Endothelial cell (in vitro differentiated cells): ENCODE results near the gene TBC1D1. TPM values are rescaled to one million over a fixed set of nuclear protein-coding genes. Genes with fewer than 3 reads are reported as not detected.

Source experiments
- DNase-seq: peaks from one replicate; pipeline ENCODE4 v3.0.0; 2021; ENCODE audit warnings: low spot score
- H3K27ac Mint-ChIP-seq: one replicate; pipeline ENCODE4 v1.8.0; 2021; ENCODE audit warnings: mixed read lengths, inconsistent platforms; ENCODE audit not compliant: unreplicated experiment
- H3K27me3 Mint-ChIP-seq: one replicate; pipeline ENCODE4 v1.8.0; 2021; ENCODE audit warnings: mild to moderate bottlenecking, moderate library complexity, mixed read lengths, inconsistent platforms; ENCODE audit not compliant: unreplicated experiment
- H3K36me3 Mint-ChIP-seq: one replicate; pipeline ENCODE4 v1.8.0; 2021; ENCODE audit warnings: mild to moderate bottlenecking, low read depth, mixed read lengths, inconsistent platforms; ENCODE audit not compliant: unreplicated experiment
- H3K4me1 Mint-ChIP-seq: one replicate; pipeline ENCODE4 v1.8.0; 2021; ENCODE audit warnings: mild to moderate bottlenecking, mixed read lengths, inconsistent platforms; ENCODE audit not compliant: unreplicated experiment
- H3K4me3 Mint-ChIP-seq: one replicate; pipeline ENCODE4 v1.8.0; 2021; ENCODE audit warnings: mild to moderate bottlenecking, mixed read lengths, inconsistent platforms; ENCODE audit not compliant: unreplicated experiment
- H3K9me3 Mint-ChIP-seq: one replicate; pipeline ENCODE4 v1.8.0; 2021; ENCODE audit warnings: mixed read lengths, inconsistent platforms; ENCODE audit not compliant: unreplicated experiment
- total RNA-seq: library from RNA; stranded (reverse); fragmentation: NEBNext Ultra II Directional; extraction: Animal tissue kit (Norgen Biotek cat#: 25700); gene quantifications from one replicate; pipeline ENCODE4 v1.2.1, GENCODE V29; 2021; ENCODE audit not compliant: unreplicated experiment
- TF ChIP-seq, protein P1 (sequence below): fragments of 200-600 bp; sonication (generic); IDR thresholded peaks from one replicate; pipeline ENCODE4 v1.5.0; 2021; ENCODE audit warnings: antibody characterized with exemption; ENCODE audit not compliant: unreplicated experiment

The TBC1D1 gene
- total RNA-seq, 1 donor from 2014 or later = 139 TPM

DNA sequence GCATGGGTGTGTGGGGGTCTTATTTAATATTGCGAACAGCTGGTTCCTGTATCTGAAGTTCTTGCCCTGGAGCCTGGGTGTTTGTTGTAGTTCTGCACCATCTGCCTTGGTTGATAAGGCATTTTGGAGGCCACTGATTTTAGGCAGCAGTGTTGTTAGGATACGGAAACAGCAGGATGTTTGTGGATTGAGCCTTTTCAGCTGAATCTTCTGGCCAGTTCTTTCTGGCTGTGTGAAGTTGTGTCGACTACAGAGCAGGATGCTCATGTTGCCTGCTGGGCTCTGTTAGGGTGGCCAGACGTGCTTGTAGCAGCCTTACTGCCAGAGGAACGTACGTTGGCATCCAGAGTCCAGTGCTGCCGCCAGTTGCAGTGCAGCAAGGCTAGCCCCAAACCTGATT, 203.5 kb downstream of the TBC1D1 start:
- TF ChIP-seq, protein P1, sequence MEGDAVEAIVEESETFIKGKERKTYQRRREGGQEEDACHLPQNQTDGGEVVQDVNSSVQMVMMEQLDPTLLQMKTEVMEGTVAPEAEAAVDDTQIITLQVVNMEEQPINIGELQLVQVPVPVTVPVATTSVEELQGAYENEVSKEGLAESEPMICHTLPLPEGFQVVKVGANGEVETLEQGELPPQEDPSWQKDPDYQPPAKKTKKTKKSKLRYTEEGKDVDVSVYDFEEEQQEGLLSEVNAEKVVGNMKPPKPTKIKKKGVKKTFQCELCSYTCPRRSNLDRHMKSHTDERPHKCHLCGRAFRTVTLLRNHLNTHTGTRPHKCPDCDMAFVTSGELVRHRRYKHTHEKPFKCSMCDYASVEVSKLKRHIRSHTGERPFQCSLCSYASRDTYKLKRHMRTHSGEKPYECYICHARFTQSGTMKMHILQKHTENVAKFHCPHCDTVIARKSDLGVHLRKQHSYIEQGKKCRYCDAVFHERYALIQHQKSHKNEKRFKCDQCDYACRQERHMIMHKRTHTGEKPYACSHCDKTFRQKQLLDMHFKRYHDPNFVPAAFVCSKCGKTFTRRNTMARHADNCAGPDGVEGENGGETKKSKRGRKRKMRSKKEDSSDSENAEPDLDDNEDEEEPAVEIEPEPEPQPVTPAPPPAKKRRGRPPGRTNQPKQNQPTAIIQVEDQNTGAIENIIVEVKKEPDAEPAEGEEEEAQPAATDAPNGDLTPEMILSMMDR = no peak
- H3K27ac Mint-ChIP-seq = peak overlapping the region; percentile 98
- H3K4me3 Mint-ChIP-seq = peak overlapping the region; percentile 59
- peak; percentile 51 for DNase-seq
- no peaks in the 10 kb centered on the region for H3K9me3 Mint-ChIP-seq
- H3K27me3 Mint-ChIP-seq = no peaks in the 10 kb centered on the region
- H3K4me1 Mint-ChIP-seq = peaks cover 23% of the 10 kb centered on the region
- H3K36me3 Mint-ChIP-seq = peaks cover 17% of the 10 kb centered on the region

DNA sequence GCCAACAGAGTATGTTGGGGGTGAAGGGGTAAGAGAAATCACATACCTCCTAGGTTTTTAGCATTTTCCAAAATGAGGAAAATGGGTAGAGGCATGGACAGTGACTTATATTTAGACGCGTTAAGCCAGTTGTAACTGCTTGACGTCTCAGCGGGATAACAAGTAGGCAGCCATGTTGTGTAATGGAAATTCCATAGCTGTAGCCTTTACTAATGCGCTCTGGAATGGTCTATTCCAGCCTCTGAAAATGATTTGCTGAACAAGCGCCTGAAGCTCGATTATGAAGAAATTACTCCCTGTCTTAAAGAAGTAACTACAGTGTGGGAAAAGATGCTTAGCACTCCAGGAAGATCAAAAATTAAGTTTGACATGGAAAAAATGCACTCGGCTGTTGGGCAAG, 204.8 kb downstream of the TBC1D1 start:
- Mint-ChIP-seq H3K9me3 (no peaks in the 10 kb centered on the region), H3K4me1 (peaks cover 23% of the 10 kb centered on the region), H3K27ac (peak overlapping the region; percentile 98), H3K4me3 (no peak overlapping the region), H3K36me3 (peaks cover 17% of the 10 kb centered on the region), H3K27me3 (no peaks in the 10 kb centered on the region)
- no peak for DNase-seq
- TF ChIP-seq, protein P1 = no peak

DNA sequence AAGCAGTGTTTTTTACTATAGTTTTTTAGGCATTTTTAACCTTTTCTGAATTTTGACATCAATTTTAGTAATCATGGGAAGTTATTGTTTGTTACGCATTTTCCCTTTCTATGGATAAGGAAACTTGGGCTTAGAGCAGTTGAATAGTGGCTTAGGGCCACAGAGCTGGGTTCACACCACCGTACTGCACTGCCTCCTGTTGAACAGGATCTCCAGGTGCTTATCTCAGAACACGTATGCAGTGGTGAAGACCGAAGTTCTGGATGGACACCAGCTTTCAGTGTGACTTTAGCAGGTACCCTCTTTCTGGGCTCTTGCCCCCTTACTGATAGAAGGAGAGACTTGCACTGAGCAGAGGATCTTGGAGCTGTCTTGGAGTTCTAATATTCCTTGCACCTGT, 206.9 kb downstream of the TBC1D1 start:
- H3K27me3 Mint-ChIP-seq = no peaks in the 10 kb centered on the region

DNA sequence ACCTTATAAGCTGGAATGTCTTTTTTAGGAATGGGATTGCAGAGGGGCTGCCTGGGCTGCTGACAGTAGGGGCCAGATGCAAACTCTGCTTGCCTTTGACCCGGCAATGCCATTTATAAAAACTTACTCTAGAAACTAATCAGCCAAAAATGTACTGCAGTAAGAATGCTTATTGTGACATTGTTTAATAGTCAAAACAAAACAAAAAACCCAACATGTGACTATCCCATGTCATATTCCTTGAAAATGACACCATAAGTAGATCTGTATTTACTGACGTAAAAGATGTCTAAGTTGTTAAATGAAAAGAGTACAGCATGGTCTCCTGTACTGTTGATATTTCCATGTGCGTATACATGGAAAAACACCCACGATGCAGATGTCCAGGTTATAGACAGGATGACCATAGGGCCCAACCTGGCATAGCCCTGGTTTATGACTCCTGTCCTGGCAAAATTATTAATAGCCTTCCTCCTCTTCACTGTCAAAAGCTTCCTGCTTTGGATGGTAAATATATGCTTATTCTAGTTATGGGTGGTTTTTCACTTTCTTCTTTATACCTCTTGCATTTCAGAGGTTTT, 208.2 kb downstream of the TBC1D1 start:
- TF ChIP-seq, protein P1 = no peak
- H3K9me3 Mint-ChIP-seq = no peaks in the 10 kb centered on the region
- H3K27me3 Mint-ChIP-seq = no peaks in the 10 kb centered on the region
- peaks cover 18% of the 10 kb centered on the region for H3K4me1 Mint-ChIP-seq
- H3K36me3 Mint-ChIP-seq = peaks cover 18% of the 10 kb centered on the region
- no peak overlapping the region for H3K27ac Mint-ChIP-seq
- no peak for DNase-seq
- H3K4me3 Mint-ChIP-seq = no peak overlapping the region

More for the DNA sequence above, 206.9 kb downstream of the TBC1D1 start:
- Mint-ChIP-seq H3K4me3 (no peak overlapping the region), H3K36me3 (peaks cover 11% of the 10 kb centered on the region), H3K9me3 (no peaks in the 10 kb centered on the region), H3K27ac (no peak overlapping the region), H3K4me1 (peaks cover 29% of the 10 kb centered on the region)
- DNase-seq = no peak
- TF ChIP-seq, protein P1 = no peak

DNA sequence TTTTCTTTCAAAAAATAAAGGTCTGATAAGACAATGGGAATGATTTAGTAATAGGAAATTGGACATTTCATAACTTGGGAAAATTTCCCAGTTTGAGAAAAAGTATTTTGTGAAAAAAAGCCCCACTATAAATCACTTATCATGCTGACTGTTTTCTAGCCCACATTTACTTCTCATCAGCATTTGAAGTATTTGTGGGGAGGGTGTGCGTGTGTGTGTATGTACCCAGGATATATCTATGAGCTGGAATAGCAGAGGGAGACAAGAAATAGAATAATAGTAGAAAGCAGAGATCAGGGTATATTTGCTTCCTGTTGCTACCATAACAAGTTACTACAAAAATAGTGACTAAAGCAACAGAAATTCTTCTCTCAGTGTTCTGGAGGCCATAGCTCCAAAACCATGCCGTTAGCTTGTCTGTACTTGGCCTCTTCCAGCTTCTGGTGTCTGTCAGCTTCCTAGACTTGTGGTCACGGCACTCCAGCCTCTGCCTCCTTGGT, 209.1 kb downstream of the TBC1D1 start:
- Mint-ChIP-seq H3K4me3 (no peak overlapping the region), H3K4me1 (peaks cover 12% of the 10 kb centered on the region), H3K27me3 (no peaks in the 10 kb centered on the region), H3K36me3 (peaks cover 20% of the 10 kb centered on the region), H3K9me3 (no peaks in the 10 kb centered on the region), H3K27ac (no peak overlapping the region)
- TF ChIP-seq, protein P1 = no peak
- no peak for DNase-seq
